PFSK-1 (cell line): ENCODE data around the gene GPM6B.

Experiments used
- FOXP2 ChIP-seq: optimal IDR thresholded peaks from 2 replicates; pipeline ENCODE3; 2011; ENCODE audit warnings: borderline replicate concordance, control low read depth, inconsistent platforms; ENCODE audit not compliant: insufficient read depth; ENCODE audit errors: extremely low read length, extremely low read depth
- POLR2AphosphoS5 ChIP-seq: IDR thresholded peaks from 2 replicates; pipeline ENCODE4 v1.6.1; 2012; ENCODE audit warnings: low read depth, mild to moderate bottlenecking, control low read depth, low read length, moderate library complexity
- REST ChIP-seq, 2 experiments: IDR thresholded peaks; 2 replicates each; pipeline versions ENCODE4 v1.6.1 to v1.8.0; 2011 to 2012; ENCODE audit warnings: low read depth in 2 of 2, low read length in 2 of 2, control low read depth in 1 of 2, inconsistent platforms in 1 of 2, mild to moderate bottlenecking in 1 of 2, moderate library complexity in 1 of 2; ENCODE audit not compliant: insufficient read depth in 1 of 2
- SIN3A ChIP-seq: IDR thresholded peaks from 2 replicates; pipeline ENCODE4 v1.6.1; 2012; ENCODE audit warnings: mild to moderate bottlenecking, low read length, moderate library complexity, borderline replicate concordance; ENCODE audit not compliant: insufficient read depth
- TAF1 ChIP-seq: IDR thresholded peaks from 2 replicates; pipeline ENCODE4 v1.6.1; 2012; ENCODE audit warnings: low read length, control low read depth, borderline replicate concordance; ENCODE audit not compliant: insufficient read depth

GPM6B gene

GRCh38 chrX:13764281-13764680, 52.6 kb downstream of the GPM6B start:
- TF ChIP-seq REST (IDR thresholded peaks at IDR 0.05; ENCODE audit: insufficient read depth in 1 of 2, low read depth in 2 of 2, low read length in 2 of 2), result no peak
- TF ChIP-seq TAF1, result no peak
- TF ChIP-seq SIN3A, result no peak
- TF ChIP-seq POLR2AphosphoS5, result no peak
- no peak for TF ChIP-seq FOXP2

GRCh38 chrX:13763489-13763888, 53.4 kb downstream of the GPM6B start:
- TF ChIP-seq TAF1 (no peak), SIN3A (no peak), FOXP2 (no peak), POLR2AphosphoS5 (no peak), REST (IDR thresholded peaks at IDR 0.05; ENCODE audit: insufficient read depth in 1 of 2, low read depth in 2 of 2, low read length in 2 of 2) (no peak)

- TF ChIP-seq FOXP2 (no peak), REST (IDR thresholded peaks at IDR 0.05; ENCODE audit: insufficient read depth in 1 of 2, low read depth in 2 of 2, low read length in 2 of 2) (no peak), POLR2AphosphoS5 (no peak)
These were observed 55.1 kb downstream of the GPM6B start for GRCh38 chrX:13761606-13762414.

GRCh38 chrX:13760426-13760825, 56.5 kb downstream of the GPM6B start:
- TF ChIP-seq REST (IDR thresholded peaks at IDR 0.05; ENCODE audit: insufficient read depth in 1 of 2, low read depth in 2 of 2, low read length in 2 of 2) (no peak), SIN3A (no peak), TAF1 (no peak), POLR2AphosphoS5 (no peak), FOXP2 (no peak)
